ENCODE data around the gene KATNB1. TPM values are rescaled to one million over a fixed set of nuclear protein-coding genes. Genes with fewer than 3 reads are reported as not detected.
"Not testable (repeated sequence)": the region's sequence is repeated elsewhere in the genome, so short reads cannot be mapped to it uniquely, and the experiment has no call there.

The KATNB1 gene
- total RNA-seq, 1 donor from 2014 or later = 8.5 TPM

- intact Hi-C loops (cut with DNase I) = no loop called here
- DNase-seq (ENCODE audit: missing footprints) = peak; percentile 64
Measured at GRCh38 chr16:57775661-57776469, 40.3 kb downstream of the KATNB1 start.

GRCh38 chr16:57778658-57779057 lies 43.1 kb downstream of the KATNB1 start:
- DNase-seq (ENCODE audit: missing footprints) (no peak), ATAC-seq (no peak)
- intact Hi-C loops (cut with DNase I) = no loop called here

More at GRCh38 chr16:57775661-57776469, 40.3 kb downstream of the KATNB1 start:
- peak; percentile 27 for ATAC-seq

GRCh38 chr16:57779836-57780235 lies 44.3 kb downstream of the KATNB1 start:
- DNase-seq (ENCODE audit: missing footprints); ATAC-seq; intact Hi-C loops (cut with DNase I): not testable (repeated sequence)

GRCh38 chr16:57781349-57781740 lies 45.8 kb downstream of the KATNB1 start:
- intact Hi-C loops (cut with DNase I) = no loop called here
- ATAC-seq (no peak), DNase-seq (ENCODE audit: missing footprints) (no peak)

- DNase-seq (ENCODE audit: missing footprints) = no peak
- intact Hi-C loops (cut with DNase I) = no loop called here
- ATAC-seq = no peak
Measured at GRCh38 chr16:57781741-57782606, 46.4 kb downstream of the KATNB1 start.

- intact Hi-C loops (cut with DNase I); DNase-seq (ENCODE audit: missing footprints); ATAC-seq: not testable (repeated sequence)
Measured at GRCh38 chr16:57782607-57783055, 47.1 kb downstream of the KATNB1 start.

GRCh38 chr16:57783116-57783515 lies 47.5 kb downstream of the KATNB1 start:
- intact Hi-C loops (cut with DNase I) = no loop called here
- DNase-seq (ENCODE audit: missing footprints) (no peak), ATAC-seq (no peak)

GRCh38 chr16:57783883-57784282 lies 48.3 kb downstream of the KATNB1 start:
- no peak for ATAC-seq
- intact Hi-C loops (cut with DNase I) = no loop called here
- no peak for DNase-seq (ENCODE audit: missing footprints)

- no peak for ATAC-seq
- intact Hi-C loops (cut with DNase I) = no loop called here
- no peak for DNase-seq (ENCODE audit: missing footprints)
Measured at GRCh38 chr16:57784334-57784733, 48.8 kb downstream of the KATNB1 start.

- ATAC-seq = no peak
- DNase-seq (ENCODE audit: missing footprints) = no peak
- intact Hi-C loops (cut with DNase I) = loop anchor here (5.0 kb wide), 1 partner anchor 42 kb away; no protein-coding TSS in a partner anchor
Measured at GRCh38 chr16:57785385-57785784, 49.8 kb downstream of the KATNB1 start.

GRCh38 chr16:57785924-57786323 lies 50.4 kb downstream of the KATNB1 start:
- ATAC-seq (no peak), DNase-seq (ENCODE audit: missing footprints) (no peak)
- intact Hi-C loops (cut with DNase I) = loop anchor here (5.0 kb wide), 1 partner anchor 41 kb away; no protein-coding TSS in a partner anchor

- DNase-seq (ENCODE audit: missing footprints) (peak; percentile 82), ATAC-seq (peak; percentile 90)
- intact Hi-C loops (cut with DNase I) = loop anchor here (5.0 kb wide), 1 partner anchor 40 kb away; no protein-coding TSS in a partner anchor
Measured at GRCh38 chr16:57786632-57787518, 51.3 kb downstream of the KATNB1 start.

- DNase-seq (ENCODE audit: missing footprints) = no peak
- intact Hi-C loops (cut with DNase I) = loop anchor here (5.0 kb wide), 1 partner anchor 40 kb away; no protein-coding TSS in a partner anchor
- no peak for ATAC-seq
Measured at GRCh38 chr16:57787519-57787905, 51.9 kb downstream of the KATNB1 start.

- ATAC-seq (no peak), DNase-seq (ENCODE audit: missing footprints) (no peak)
- intact Hi-C loops (cut with DNase I) = loop anchor here (5.0 kb wide), 1 partner anchor 39 kb away; no protein-coding TSS in a partner anchor
Measured at GRCh38 chr16:57788252-57788841, 52.8 kb downstream of the KATNB1 start.

- DNase-seq (ENCODE audit: missing footprints) (no peak), ATAC-seq (no peak)
- intact Hi-C loops (cut with DNase I) = loop anchor here (5.0 kb wide), 1 partner anchor 38 kb away; no protein-coding TSS in a partner anchor
Measured at GRCh38 chr16:57788951-57789350, 53.4 kb downstream of the KATNB1 start.

GRCh38 chr16:57791195-57791892 lies 55.8 kb downstream of the KATNB1 start:
- DNase-seq (ENCODE audit: missing footprints) = no peak
- ATAC-seq = peak; percentile 39
- intact Hi-C loops (cut with DNase I) = no loop called here

- intact Hi-C loops (cut with DNase I) = no loop called here
- no peak for DNase-seq (ENCODE audit: missing footprints)
- ATAC-seq = no peak
Measured at GRCh38 chr16:57791893-57792461, 56.4 kb downstream of the KATNB1 start.
